HG03378 (cell line): Measurements from ENCODE around the gene STK16.

Experiments
- ATAC-seq: cut with Tn5 transposase; IDR thresholded peaks from one replicate; pipeline ENCODE4 v1.9.1; 2021; ENCODE audit warnings: mild to moderate bottlenecking, moderate library complexity; ENCODE audit not compliant: unreplicated experiment

Gene STK16

GRCh38 chr2:219213486-219214071, 31.7 kb upstream of the STK16 start:
- ATAC-seq: no peak

- ATAC-seq: no peak
These were observed 31.1 kb upstream of the STK16 start for GRCh38 chr2:219214141-219214540.

GRCh38 chr2:219214786-219215185, 30.5 kb upstream of the STK16 start:
- no peak for ATAC-seq

- ATAC-seq: no peak
These were observed 29.3 kb upstream of the STK16 start for GRCh38 chr2:219215871-219216534.

GRCh38 chr2:219216535-219216915, 28.8 kb upstream of the STK16 start:
- no peak for ATAC-seq

GRCh38 chr2:219218217-219218731, 27.0 kb upstream of the STK16 start:
- ATAC-seq: peak; percentile 20

- ATAC-seq: peak; percentile 61
These were observed 26.3 kb upstream of the STK16 start, which contains the start of gene ABCB6 for GRCh38 chr2:219218732-219219701. Gene ABCB6 (minus strand): TSS chr2:219218958. CDS start chr2:219218673, 285 bp downstream.

GRCh38 chr2:219219784-219220532, 25.3 kb upstream of the STK16 start:
- no peak for ATAC-seq

- ATAC-seq: no peak
These were observed 24.5 kb upstream of the STK16 start for GRCh38 chr2:219220652-219221402.

GRCh38 chr2:219221957-219222518, 23.2 kb upstream of the STK16 start:
- ATAC-seq: no peak

- no peak for ATAC-seq
These were observed 21.3 kb upstream of the STK16 start for GRCh38 chr2:219223831-219224610.

GRCh38 chr2:219225350-219225749, 19.9 kb upstream of the STK16 start:
- ATAC-seq: no peak

GRCh38 chr2:219228041-219228910, 17.0 kb upstream of the STK16 start:
- ATAC-seq: no peak

GRCh38 chr2:219228911-219229304, 16.4 kb upstream of the STK16 start:
- peak; percentile 6 for ATAC-seq

GRCh38 chr2:219229305-219230058, 15.8 kb upstream of the STK16 start, which contains the start of the genes ANKZF1 and ATG9A:
Gene ANKZF1 (plus strand): TSS chr2:219229806. CDS start chr2:219230258, 452 bp downstream.
Gene ATG9A (minus strand): TSS chr2:219229636. CDS start chr2:219228024, 1,612 bp downstream.
- ATAC-seq: peak; percentile 94

- peak; percentile 6 for ATAC-seq
These were observed 15.2 kb upstream of the STK16 start for GRCh38 chr2:219230059-219230540.

- ATAC-seq: no peak
These were observed 10.9 kb upstream of the STK16 start for GRCh38 chr2:219234331-219234730.
